Activated CD8-positive, alpha-beta memory T cell treated with anti-CD3 and anti-CD28 coated beads for 1 hour (primary cell): ENCODE results near the gene ADGRE3.
"Not testable (repeated sequence)": the region's sequence is repeated elsewhere in the genome, so short reads cannot be mapped to it uniquely, and the experiment has no call there.

Source experiments
- DNase-seq, 2 donors: peaks; one replicate each; pipeline ENCODE4 v3.0.0-alpha.2; 2020; ENCODE audit warnings: low read depth in 1 of 2; ENCODE audit errors: extremely low read depth in 1 of 2

Gene ADGRE3

GRCh38 chr19:14669940-14670339 is 4.7 kb downstream of the ADGRE3 start:
- DNase-seq: no peak

- no peak for DNase-seq
These were observed 13.2 kb downstream of the ADGRE3 start for GRCh38 chr19:14661372-14661924.

GRCh38 chr19:14659874-14660489 is 14.7 kb downstream of the ADGRE3 start:
- no peak for DNase-seq

- DNase-seq: no peak
These were observed 18.9 kb downstream of the ADGRE3 start for GRCh38 chr19:14655726-14656125.

GRCh38 chr19:14654786-14655560 is 19.7 kb downstream of the ADGRE3 start:
- DNase-seq: no peak

GRCh38 chr19:14650161-14650560 is 24.5 kb downstream of the ADGRE3 start:
- DNase-seq: no peak

- DNase-seq: no peak
These were observed 25.6 kb downstream of the ADGRE3 start for GRCh38 chr19:14649020-14649419.

GRCh38 chr19:14648506-14648905 is 26.1 kb downstream of the ADGRE3 start:
- no peak for DNase-seq

- DNase-seq: no peak
These were observed 34.9 kb downstream of the ADGRE3 start for GRCh38 chr19:14639536-14640277.

GRCh38 chr19:14632286-14632685 is 42.4 kb downstream of the ADGRE3 start:
- DNase-seq: no peak

GRCh38 chr19:14629557-14629956 is 45.1 kb downstream of the ADGRE3 start:
- no peak for DNase-seq

GRCh38 chr19:14624491-14624890 is 50.2 kb downstream of the ADGRE3 start:
- not testable (repeated sequence) for DNase-seq

GRCh38 chr19:14619404-14619803 is 55.2 kb downstream of the ADGRE3 start:
- no peak for DNase-seq

- no peak for DNase-seq
These were observed 58.2 kb downstream of the ADGRE3 start for GRCh38 chr19:14616407-14616806.

GRCh38 chr19:14615623-14616022 is 59.0 kb downstream of the ADGRE3 start:
- DNase-seq: no peak

- no peak for DNase-seq
These were observed 60.6 kb downstream of the ADGRE3 start for GRCh38 chr19:14614099-14614412.

- DNase-seq: not testable (repeated sequence)
These were observed 61.1 kb downstream of the ADGRE3 start for GRCh38 chr19:14613399-14614098.

- DNase-seq: no peak
These were observed 62.0 kb downstream of the ADGRE3 start for GRCh38 chr19:14612657-14613056.

- DNase-seq: not testable (repeated sequence)
These were observed 62.4 kb downstream of the ADGRE3 start for GRCh38 chr19:14612242-14612641.

- DNase-seq: no peak
These were observed 63.6 kb downstream of the ADGRE3 start for GRCh38 chr19:14611051-14611450.

- no peak for DNase-seq
These were observed 68.0 kb downstream of the ADGRE3 start for GRCh38 chr19:14606627-14607026.
